Endodermal cell (in vitro differentiated cells): ENCODE data around the gene CUEDC2. TPM values are rescaled to one million over a fixed set of nuclear protein-coding genes. Genes with fewer than 3 reads are reported as not detected.
A peak's percentile ranks its signal among the peaks of the same experiment; 100 is the strongest.

ENCODE experiments used
- DNase-seq: peaks from one replicate; pipeline ENCODE4 v3.0.0-alpha.2; 2017
- H3K27ac ChIP-seq: 2 replicates; pipeline ENCODE4 v1.5.1; 2013; ENCODE audit warnings: mild to moderate bottlenecking, low read depth, low read length, moderate library complexity
- H3K27me3 ChIP-seq: 2 replicates; pipeline ENCODE4 v1.6.1; 2013; ENCODE audit warnings: mild to moderate bottlenecking, low read length, moderate library complexity; ENCODE audit not compliant: insufficient read depth, control insufficient read depth, poor library complexity, severe bottlenecking
- H3K36me3 ChIP-seq: 2 replicates; pipeline ENCODE4 v1.7.0; 2013; ENCODE audit warnings: mild to moderate bottlenecking, low read length, moderate library complexity; ENCODE audit not compliant: control insufficient read depth, insufficient read depth
- H3K4me1 ChIP-seq: one replicate; pipeline ENCODE4 v1.7.0; 2013; ENCODE audit warnings: low read length; ENCODE audit not compliant: control insufficient read depth, insufficient read depth
- H3K4me3 ChIP-seq: 2 replicates; pipeline ENCODE4 v1.5.1; 2013; ENCODE audit warnings: mild to moderate bottlenecking, low read length, moderate library complexity
- H3K9ac ChIP-seq: 2 replicates; pipeline ENCODE4 v1.6.1; 2013; ENCODE audit warnings: mild to moderate bottlenecking, low read length, moderate library complexity; ENCODE audit not compliant: poor library complexity, severe bottlenecking; ENCODE audit errors: extremely low read depth
- H3K9me3 ChIP-seq: 2 replicates; pipeline ENCODE4 v1.6.1; 2013; ENCODE audit warnings: mild to moderate bottlenecking, low read length, moderate library complexity; ENCODE audit not compliant: control insufficient read depth
- H3K27ac Mint-ChIP-seq: 2 replicates; pipeline ENCODE4 v1.8.0; 2020; ENCODE audit warnings: mixed read lengths
- H3K27me3 Mint-ChIP-seq: 2 replicates; pipeline ENCODE4 v1.8.0; 2021; ENCODE audit warnings: mild to moderate bottlenecking, mixed read lengths; ENCODE audit not compliant: insufficient read depth
- H3K36me3 Mint-ChIP-seq: 2 replicates; pipeline ENCODE4 v1.8.0; 2020; ENCODE audit warnings: low read depth, mixed read lengths
- H3K4me1 Mint-ChIP-seq: 2 replicates; pipeline ENCODE4 v1.8.0; 2020; ENCODE audit warnings: mixed read lengths
- H3K4me3 Mint-ChIP-seq: 2 replicates; pipeline ENCODE4 v1.8.0; 2020; ENCODE audit warnings: mild to moderate bottlenecking, moderate library complexity, mixed read lengths
- H3K9me3 Mint-ChIP-seq: 2 replicates; pipeline ENCODE4 v1.8.0; 2020; ENCODE audit warnings: mild to moderate bottlenecking, mixed read lengths
- WGBS, 2 experiments: methylation state at CpG; one replicate each; pipeline versions ENCODE4 v1.1.5 to v1.1.7; 2013; ENCODE audit warnings: missing lambda C conversion rate in 2 of 2, mixed read lengths in 1 of 2; ENCODE audit not compliant: insufficient coverage in 1 of 2, insufficient read length in 1 of 2; 5-methylcytosine and 5-hydroxymethylcytosine counted together
- total RNA-seq, 2 donors: library from RNA; stranded (reverse); fragmentation: NEBNext Ultra II Directional in 1 of 2; extraction: Animal tissue kit (Norgen Biotek cat#: 25700) in 1 of 2; gene quantifications; 2 replicates in 1 of 2; 3 replicates in 1 of 2; pipeline ENCODE4 v1.2.1, GENCODE V29; 2021
- TF ChIP-seq, protein P1 (sequence below): fragments of 200-600 bp; sonication (generic); conservative IDR thresholded peaks from 2 replicates; pipeline ENCODE4 v1.5.0; 2021; ENCODE audit warnings: antibody characterized with exemption, mild to moderate bottlenecking

Gene CUEDC2
- total RNA-seq, 2 donors from 2014 or later, result 51.7 to 82.9 TPM

GRCh38 chr10:102396317-102396650, 36.1 kb downstream of the CUEDC2 start:
- no peak overlapping the region for H3K27ac ChIP-seq
- H3K4me3 ChIP-seq, result peak overlapping the region; percentile 89
- TF ChIP-seq, protein P1, sequence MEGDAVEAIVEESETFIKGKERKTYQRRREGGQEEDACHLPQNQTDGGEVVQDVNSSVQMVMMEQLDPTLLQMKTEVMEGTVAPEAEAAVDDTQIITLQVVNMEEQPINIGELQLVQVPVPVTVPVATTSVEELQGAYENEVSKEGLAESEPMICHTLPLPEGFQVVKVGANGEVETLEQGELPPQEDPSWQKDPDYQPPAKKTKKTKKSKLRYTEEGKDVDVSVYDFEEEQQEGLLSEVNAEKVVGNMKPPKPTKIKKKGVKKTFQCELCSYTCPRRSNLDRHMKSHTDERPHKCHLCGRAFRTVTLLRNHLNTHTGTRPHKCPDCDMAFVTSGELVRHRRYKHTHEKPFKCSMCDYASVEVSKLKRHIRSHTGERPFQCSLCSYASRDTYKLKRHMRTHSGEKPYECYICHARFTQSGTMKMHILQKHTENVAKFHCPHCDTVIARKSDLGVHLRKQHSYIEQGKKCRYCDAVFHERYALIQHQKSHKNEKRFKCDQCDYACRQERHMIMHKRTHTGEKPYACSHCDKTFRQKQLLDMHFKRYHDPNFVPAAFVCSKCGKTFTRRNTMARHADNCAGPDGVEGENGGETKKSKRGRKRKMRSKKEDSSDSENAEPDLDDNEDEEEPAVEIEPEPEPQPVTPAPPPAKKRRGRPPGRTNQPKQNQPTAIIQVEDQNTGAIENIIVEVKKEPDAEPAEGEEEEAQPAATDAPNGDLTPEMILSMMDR, result no peak
- peaks cover 20% of the 10 kb centered on the region for H3K4me1 Mint-ChIP-seq
- H3K36me3 ChIP-seq, result peaks cover 21% of the 10 kb centered on the region
- H3K36me3 Mint-ChIP-seq, result peaks cover 18% of the 10 kb centered on the region
- peaks cover 28% of the 10 kb centered on the region for H3K27me3 Mint-ChIP-seq
- peak overlapping the region; percentile 72 for H3K27ac Mint-ChIP-seq
- peak overlapping the region; percentile 59 for H3K9ac ChIP-seq
- 73 to 80% methylated on average over 2 to 4 of the region's 4 CpGs for WGBS, 2 experiments
- no peaks in the 10 kb centered on the region for H3K9me3 Mint-ChIP-seq
- peaks cover 11% of the 10 kb centered on the region for H3K27me3 ChIP-seq
- no peaks in the 10 kb centered on the region for H3K9me3 ChIP-seq
- H3K4me1 ChIP-seq, result peaks cover 7% of the 10 kb centered on the region
- peak overlapping the region; percentile 70 for H3K4me3 Mint-ChIP-seq
- DNase-seq, result no peak

- Histone ChIP-seq H3K27me3 (peaks cover 11% of the 10 kb centered on the region), H3K4me1 (peaks cover 7% of the 10 kb centered on the region), H3K4me3 (peak within 1 kb of the TSS; percentile 89), H3K9ac (peak within 1 kb of the TSS; percentile 59), H3K27ac (no peak within 1 kb of the TSS), H3K36me3 (peaks cover 15% of the 10 kb centered on the region), H3K9me3 (no peaks in the 10 kb centered on the region)
- Mint-ChIP-seq H3K27ac (peak within 1 kb of the TSS; percentile 72), H3K4me3 (peak within 1 kb of the TSS; percentile 70), H3K4me1 (peaks cover 20% of the 10 kb centered on the region), H3K9me3 (no peaks in the 10 kb centered on the region), H3K27me3 (peaks cover 28% of the 10 kb centered on the region), H3K36me3 (peaks cover 15% of the 10 kb centered on the region)
- peak; percentile 96 for DNase-seq
- 2 to 3% methylated on average over 12 to 41 of the region's 42 CpGs for WGBS, 2 experiments
- TF ChIP-seq, protein P1, result no peak
Observed at GRCh38 chr10:102395400-102396316, 36.7 kb downstream of the CUEDC2 start, which contains the start of gene NFKB2. TSS of gene NFKB2 (plus strand) at chr10:102395705. CDS start at chr10:102395960, 255 bp downstream.

DNA sequence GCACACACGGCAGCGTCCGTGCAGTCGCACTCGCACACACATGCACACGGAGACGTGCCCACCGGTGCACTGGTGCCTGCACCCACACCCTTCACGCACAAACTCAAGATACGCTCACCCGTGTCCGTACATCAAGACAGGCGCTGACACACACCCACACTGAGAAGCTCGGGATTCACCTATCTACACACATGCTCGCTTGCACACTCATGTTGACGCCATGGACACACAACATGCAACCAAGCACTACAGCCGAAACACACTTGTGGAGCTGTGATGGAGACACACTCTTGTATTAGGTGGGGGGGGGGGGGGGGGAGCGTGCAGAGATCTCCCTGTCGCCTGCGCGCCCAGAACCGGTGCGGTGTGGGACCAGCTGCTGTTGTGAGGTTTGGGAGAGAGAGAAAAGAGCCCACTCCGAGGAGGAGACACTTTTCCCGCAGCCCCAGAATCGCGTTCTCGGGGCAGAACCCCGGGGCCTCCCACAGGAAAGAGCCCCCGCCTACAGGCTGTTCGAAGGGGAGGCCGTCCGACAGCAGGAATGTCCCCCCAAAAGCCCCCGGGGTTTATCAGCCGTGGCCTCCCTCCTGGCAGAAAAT, 37.5 kb downstream of the CUEDC2 start:
- Histone ChIP-seq H3K4me3 (peak overlapping the region; percentile 89), H3K36me3 (peaks cover 8% of the 10 kb centered on the region), H3K27me3 (peaks cover 11% of the 10 kb centered on the region), H3K4me1 (peaks cover 7% of the 10 kb centered on the region), H3K9ac (peak overlapping the region; percentile 49), H3K9me3 (no peaks in the 10 kb centered on the region), H3K27ac (no peak overlapping the region)
- WGBS, 2 experiments, result 3 to 4% methylated on average over 18 to 33 of the region's 35 CpGs
- peaks cover 25% of the 10 kb centered on the region for H3K27me3 Mint-ChIP-seq
- no peaks in the 10 kb centered on the region for H3K9me3 Mint-ChIP-seq
- no peak for DNase-seq
- peak overlapping the region; percentile 70 for H3K4me3 Mint-ChIP-seq
- H3K36me3 Mint-ChIP-seq, result peaks cover 8% of the 10 kb centered on the region
- H3K4me1 Mint-ChIP-seq, result peaks cover 22% of the 10 kb centered on the region
- TF ChIP-seq, protein P1, result no peak
- H3K27ac Mint-ChIP-seq, result peak overlapping the region; percentile 59
